ENCODE data around the gene ARMC9. TPM values are rescaled to one million over a fixed set of nuclear protein-coding genes. Genes with fewer than 3 reads are reported as not detected.

ARMC9 gene
- total and polyA plus RNA-seq, 2 donors (not counting 3 experiments of a cell fraction or from before 2014, with no cell fraction given): 16.4 to 24.2 TPM

- no TSS peak for BruUV-seq (replicated peaks)
- Histone ChIP-seq H3K4me2 (ENCODE audit: insufficient read depth, low read length) (no peak overlapping the region), H2AFZ (ENCODE audit: low read depth, low read length) (no peak overlapping the region), H4K20me1 (replicated peaks; ENCODE audit: control insufficient read depth, extremely low read depth, insufficient read depth, low read length) (no peaks in the 10 kb centered on the region), H3K27ac (ENCODE audit: insufficient read depth, low read depth, low read length) (no peak overlapping the region), H3K9me3 (replicated peaks; ENCODE audit: control insufficient read depth, insufficient read depth, low read length) (no peaks in the 10 kb centered on the region), H3K4me1 (ENCODE audit: control insufficient read depth, extremely low read depth, insufficient read depth, low read length) (no peaks in the 10 kb centered on the region), H3K79me2 (ENCODE audit: control insufficient read depth, insufficient read depth, low read length) (no peaks in the 10 kb centered on the region), H3K9ac (replicated peaks; ENCODE audit: extremely low read depth, insufficient read depth, low read length) (no peak overlapping the region), H3K27me3 (ENCODE audit: control insufficient read depth in 2 of 2, insufficient read depth in 2 of 2, low read length in 2 of 2) (no peaks in the 10 kb centered on the region), H3K36me3 (ENCODE audit: control insufficient read depth in 2 of 2, extremely low read depth in 1 of 2, insufficient read depth in 2 of 2, low read length in 2 of 2) (peaks cover 4 to 13% of the 10 kb centered on the region in 2 experiments), H3K4me3 (replicated peaks in 1 of 3; ENCODE audit: insufficient read depth in 1 of 3, low read depth in 1 of 3, low read length in 3 of 3) (no peak overlapping the region), H3K9me1 (replicated peaks; ENCODE audit: control insufficient read depth, extremely low read depth, insufficient read depth, low read length) (no peaks in the 10 kb centered on the region)
- CTCF ChIA-PET: interaction anchor here (1.1 kb wide), 1 partner anchor 25 kb away, joined by 3 read pairs; no protein-coding TSS in a partner anchor
- intact Hi-C loops (cut with micrococcal nuclease) (no loop called here), dilution Hi-C loops (cut with MboI; ENCODE audit: extremely low pct_ligation_motif_present, low sequenced_read_pairs) (no loop called here)
- DNase-seq (ENCODE audit: low read depth, low spot score): no peak
- FAIRE-seq: no peak
- POLR2A ChIA-PET: no interaction called here
- TF ChIP-seq FOS (IDR thresholded peaks at IDR 0.05; ENCODE audit: borderline replicate concordance, insufficient read depth, low read length) (no peak), EZH2 (IDR thresholded peaks at IDR 0.05; ENCODE audit: borderline replicate concordance, low read depth, low read length, severe bottlenecking) (no peak), MYC (IDR thresholded peaks at IDR 0.05; ENCODE audit: low read depth, low read length) (no peak), GATA2 (IDR thresholded peaks at IDR 0.05; ENCODE audit: insufficient read depth, insufficient read length, low read depth, low read length) (no peak), JUN (IDR thresholded peaks at IDR 0.05; ENCODE audit: borderline replicate concordance, insufficient read depth, insufficient read length, low read depth) (no peak), POLR2AphosphoS5 (IDR thresholded peaks at IDR 0.05; ENCODE audit: insufficient read depth, low read depth, low read length) (no peak)
These were observed 45.5 kb upstream of the ARMC9 start for GRCh38 chr2:231152800-231153557.

GRCh38 chr2:231159306-231159705 is 39.1 kb upstream of the ARMC9 start:
- CTCF ChIA-PET: interaction anchor here (0.7 to 4.2 kb wide), 8 partner anchors 8 to 55 kb away, joined by 3 to 20 read pairs (median 4); no protein-coding TSS in a partner anchor
- dilution Hi-C loops (cut with MboI; ENCODE audit: extremely low pct_ligation_motif_present, low sequenced_read_pairs) (no loop called here), intact Hi-C loops (cut with micrococcal nuclease) (no loop called here)
- Histone ChIP-seq H3K36me3 (ENCODE audit: control insufficient read depth in 2 of 2, extremely low read depth in 1 of 2, insufficient read depth in 2 of 2, low read length in 2 of 2) (peaks cover 2 to 6% of the 10 kb centered on the region in 2 experiments), H3K4me2 (ENCODE audit: insufficient read depth, low read length) (no peak overlapping the region), H3K4me1 (ENCODE audit: control insufficient read depth, extremely low read depth, insufficient read depth, low read length) (peaks cover 38% of the 10 kb centered on the region), H4K20me1 (replicated peaks; ENCODE audit: control insufficient read depth, extremely low read depth, insufficient read depth, low read length) (no peaks in the 10 kb centered on the region), H3K9me3 (replicated peaks; ENCODE audit: control insufficient read depth, insufficient read depth, low read length) (no peaks in the 10 kb centered on the region), H3K9ac (replicated peaks; ENCODE audit: extremely low read depth, insufficient read depth, low read length) (no peak overlapping the region), H3K27ac (ENCODE audit: insufficient read depth, low read depth, low read length) (no peak overlapping the region), H3K27me3 (ENCODE audit: control insufficient read depth in 2 of 2, insufficient read depth in 2 of 2, low read length in 2 of 2) (no peaks in the 10 kb centered on the region), H3K4me3 (replicated peaks in 1 of 3; ENCODE audit: insufficient read depth in 1 of 3, low read depth in 1 of 3, low read length in 3 of 3) (no peak overlapping the region), H3K79me2 (ENCODE audit: control insufficient read depth, insufficient read depth, low read length) (no peaks in the 10 kb centered on the region), H3K9me1 (replicated peaks; ENCODE audit: control insufficient read depth, extremely low read depth, insufficient read depth, low read length) (no peaks in the 10 kb centered on the region), H2AFZ (ENCODE audit: low read depth, low read length) (no peak overlapping the region)
- BruUV-seq (replicated peaks): no TSS peak
- no peak for FAIRE-seq
- TF ChIP-seq, protein P1, sequence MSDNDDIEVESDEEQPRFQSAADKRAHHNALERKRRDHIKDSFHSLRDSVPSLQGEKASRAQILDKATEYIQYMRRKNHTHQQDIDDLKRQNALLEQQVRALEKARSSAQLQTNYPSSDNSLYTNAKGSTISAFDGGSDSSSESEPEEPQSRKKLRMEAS (IDR thresholded peaks at IDR 0.05; ENCODE audit: insufficient read depth, insufficient read length): no peak
- TF ChIP-seq GATA2 (IDR thresholded peaks at IDR 0.05; ENCODE audit: insufficient read depth, insufficient read length, low read depth, low read length): no peak
- no peak for TF ChIP-seq MYC (IDR thresholded peaks at IDR 0.05; ENCODE audit: low read depth, low read length)
- TF ChIP-seq POLR2AphosphoS5 (IDR thresholded peaks at IDR 0.05; ENCODE audit: insufficient read depth, low read depth, low read length): no peak
- TF ChIP-seq POLR2A (IDR thresholded peaks at IDR 0.05; ENCODE audit: low read depth, low read length): no peak
- no peak for TF ChIP-seq JUN (IDR thresholded peaks at IDR 0.05; ENCODE audit: borderline replicate concordance, insufficient read depth, insufficient read length, low read depth)
- TF ChIP-seq, protein P2, sequence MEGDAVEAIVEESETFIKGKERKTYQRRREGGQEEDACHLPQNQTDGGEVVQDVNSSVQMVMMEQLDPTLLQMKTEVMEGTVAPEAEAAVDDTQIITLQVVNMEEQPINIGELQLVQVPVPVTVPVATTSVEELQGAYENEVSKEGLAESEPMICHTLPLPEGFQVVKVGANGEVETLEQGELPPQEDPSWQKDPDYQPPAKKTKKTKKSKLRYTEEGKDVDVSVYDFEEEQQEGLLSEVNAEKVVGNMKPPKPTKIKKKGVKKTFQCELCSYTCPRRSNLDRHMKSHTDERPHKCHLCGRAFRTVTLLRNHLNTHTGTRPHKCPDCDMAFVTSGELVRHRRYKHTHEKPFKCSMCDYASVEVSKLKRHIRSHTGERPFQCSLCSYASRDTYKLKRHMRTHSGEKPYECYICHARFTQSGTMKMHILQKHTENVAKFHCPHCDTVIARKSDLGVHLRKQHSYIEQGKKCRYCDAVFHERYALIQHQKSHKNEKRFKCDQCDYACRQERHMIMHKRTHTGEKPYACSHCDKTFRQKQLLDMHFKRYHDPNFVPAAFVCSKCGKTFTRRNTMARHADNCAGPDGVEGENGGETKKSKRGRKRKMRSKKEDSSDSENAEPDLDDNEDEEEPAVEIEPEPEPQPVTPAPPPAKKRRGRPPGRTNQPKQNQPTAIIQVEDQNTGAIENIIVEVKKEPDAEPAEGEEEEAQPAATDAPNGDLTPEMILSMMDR (IDR thresholded peaks at IDR 0.05; ENCODE audit: extremely low read depth in 1 of 2, insufficient read depth in 1 of 2, low read depth in 1 of 2, low read length in 2 of 2): no peak
- no peak for TF ChIP-seq EZH2 (IDR thresholded peaks at IDR 0.05; ENCODE audit: borderline replicate concordance, low read depth, low read length, severe bottlenecking)
- TF ChIP-seq FOS (IDR thresholded peaks at IDR 0.05; ENCODE audit: borderline replicate concordance, insufficient read depth, low read length): no peak
- POLR2A ChIA-PET: no interaction called here
- DNase-seq (ENCODE audit: low read depth, low spot score): no peak

Measured in endothelial cell of umbilical vein (primary cell).